Endodermal cell (in vitro differentiated cells): Measurements from ENCODE around the gene USP25. TPM values are rescaled to one million over a fixed set of nuclear protein-coding genes. Genes with fewer than 3 reads are reported as not detected.

Source experiments
- DNase-seq: peaks from one replicate; pipeline ENCODE4 v3.0.0-alpha.2; 2017
- H3K27ac ChIP-seq: 2 replicates; pipeline ENCODE4 v1.5.1; 2013; ENCODE audit warnings: mild to moderate bottlenecking, low read depth, low read length, moderate library complexity
- H3K27me3 ChIP-seq: 2 replicates; pipeline ENCODE4 v1.6.1; 2013; ENCODE audit warnings: mild to moderate bottlenecking, low read length, moderate library complexity; ENCODE audit not compliant: insufficient read depth, control insufficient read depth, poor library complexity, severe bottlenecking
- H3K36me3 ChIP-seq: 2 replicates; pipeline ENCODE4 v1.7.0; 2013; ENCODE audit warnings: mild to moderate bottlenecking, low read length, moderate library complexity; ENCODE audit not compliant: control insufficient read depth, insufficient read depth
- H3K4me1 ChIP-seq: one replicate; pipeline ENCODE4 v1.7.0; 2013; ENCODE audit warnings: low read length; ENCODE audit not compliant: control insufficient read depth, insufficient read depth
- H3K4me3 ChIP-seq: 2 replicates; pipeline ENCODE4 v1.5.1; 2013; ENCODE audit warnings: mild to moderate bottlenecking, low read length, moderate library complexity
- H3K9ac ChIP-seq: 2 replicates; pipeline ENCODE4 v1.6.1; 2013; ENCODE audit warnings: mild to moderate bottlenecking, low read length, moderate library complexity; ENCODE audit not compliant: poor library complexity, severe bottlenecking; ENCODE audit errors: extremely low read depth
- H3K9me3 ChIP-seq: 2 replicates; pipeline ENCODE4 v1.6.1; 2013; ENCODE audit warnings: mild to moderate bottlenecking, low read length, moderate library complexity; ENCODE audit not compliant: control insufficient read depth
- H3K27ac Mint-ChIP-seq: 2 replicates; pipeline ENCODE4 v1.8.0; 2020; ENCODE audit warnings: mixed read lengths
- H3K27me3 Mint-ChIP-seq: 2 replicates; pipeline ENCODE4 v1.8.0; 2021; ENCODE audit warnings: mild to moderate bottlenecking, mixed read lengths; ENCODE audit not compliant: insufficient read depth
- H3K36me3 Mint-ChIP-seq: 2 replicates; pipeline ENCODE4 v1.8.0; 2020; ENCODE audit warnings: low read depth, mixed read lengths
- H3K4me1 Mint-ChIP-seq: 2 replicates; pipeline ENCODE4 v1.8.0; 2020; ENCODE audit warnings: mixed read lengths
- H3K4me3 Mint-ChIP-seq: 2 replicates; pipeline ENCODE4 v1.8.0; 2020; ENCODE audit warnings: mild to moderate bottlenecking, moderate library complexity, mixed read lengths
- H3K9me3 Mint-ChIP-seq: 2 replicates; pipeline ENCODE4 v1.8.0; 2020; ENCODE audit warnings: mild to moderate bottlenecking, mixed read lengths
- CTCF ChIP-seq: fragments of 200-600 bp; sonication (generic); conservative IDR thresholded peaks from 2 replicates; pipeline ENCODE4 v1.5.0; 2021; ENCODE audit warnings: antibody characterized with exemption, mild to moderate bottlenecking
- WGBS, 2 experiments: methylation state at CpG; one replicate each; pipeline versions ENCODE4 v1.1.5 to v1.1.7; 2013; ENCODE audit warnings: missing lambda C conversion rate in 2 of 2, mixed read lengths in 1 of 2; ENCODE audit not compliant: insufficient coverage in 1 of 2, insufficient read length in 1 of 2; 5-methylcytosine and 5-hydroxymethylcytosine counted together
- total RNA-seq, 2 donors: library from RNA; stranded (reverse); fragmentation: NEBNext Ultra II Directional in 1 of 2; extraction: Animal tissue kit (Norgen Biotek cat#: 25700) in 1 of 2; gene quantifications; 2 replicates in 1 of 2; 3 replicates in 1 of 2; pipeline ENCODE4 v1.2.1, GENCODE V29; 2021

The USP25 gene
- total RNA-seq, 2 donors from 2014 or later, result 31.4 to 34.9 TPM

- Mint-ChIP-seq H3K4me3 (no peak overlapping the region), H3K36me3 (peaks cover 33% of the 10 kb centered on the region), H3K4me1 (no peaks in the 10 kb centered on the region), H3K27ac (no peak overlapping the region), H3K9me3 (peaks cover 11% of the 10 kb centered on the region), H3K27me3 (no peaks in the 10 kb centered on the region)
- H3K4me1 ChIP-seq, result no peaks in the 10 kb centered on the region
- H3K27ac ChIP-seq, result no peak overlapping the region
- peaks cover 13% of the 10 kb centered on the region for H3K9me3 ChIP-seq
- peaks cover 36% of the 10 kb centered on the region for H3K36me3 ChIP-seq
- no peak for DNase-seq
- H3K9ac ChIP-seq, result no peak overlapping the region
- TF ChIP-seq CTCF, result no peak
- H3K27me3 ChIP-seq, result no peaks in the 10 kb centered on the region
- H3K4me3 ChIP-seq, result no peak overlapping the region
Observed at GRCh38 chr21:15820327-15820726, 90.5 kb downstream of the USP25 start.

GRCh38 chr21:15820852-15821379 is 91.1 kb downstream of the USP25 start:
- H3K36me3 ChIP-seq, result peaks cover 31% of the 10 kb centered on the region
- peaks cover 7% of the 10 kb centered on the region for H3K9me3 ChIP-seq
- Mint-ChIP-seq H3K4me1 (no peaks in the 10 kb centered on the region), H3K4me3 (no peak overlapping the region), H3K36me3 (peaks cover 27% of the 10 kb centered on the region), H3K9me3 (peaks cover 5% of the 10 kb centered on the region), H3K27me3 (no peaks in the 10 kb centered on the region), H3K27ac (no peak overlapping the region)
- H3K9ac ChIP-seq, result no peak overlapping the region
- no peak for TF ChIP-seq CTCF
- H3K27ac ChIP-seq, result no peak overlapping the region
- no peak for DNase-seq
- H3K27me3 ChIP-seq, result no peaks in the 10 kb centered on the region
- no peaks in the 10 kb centered on the region for H3K4me1 ChIP-seq
- 94% methylated on average over 2 to 3 of the region's 3 CpGs for WGBS, 2 experiments
- H3K4me3 ChIP-seq, result no peak overlapping the region

- no peak overlapping the region for H3K27ac Mint-ChIP-seq
- no peaks in the 10 kb centered on the region for H3K27me3 Mint-ChIP-seq
- 94 to 100% methylated on average over 2 to 3 of the region's 4 CpGs for WGBS, 2 experiments
- DNase-seq, result no peak
- Histone ChIP-seq H3K36me3 (peaks cover 39% of the 10 kb centered on the region), H3K27me3 (no peaks in the 10 kb centered on the region), H3K4me1 (no peaks in the 10 kb centered on the region), H3K9ac (no peak overlapping the region), H3K9me3 (no peaks in the 10 kb centered on the region), H3K4me3 (no peak overlapping the region), H3K27ac (no peak overlapping the region)
- no peaks in the 10 kb centered on the region for H3K4me1 Mint-ChIP-seq
- TF ChIP-seq CTCF, result no peak
- H3K36me3 Mint-ChIP-seq, result peaks cover 17% of the 10 kb centered on the region
- H3K9me3 Mint-ChIP-seq, result no peaks in the 10 kb centered on the region
- no peak overlapping the region for H3K4me3 Mint-ChIP-seq
Observed at GRCh38 chr21:15823486-15824150, 93.8 kb downstream of the USP25 start.
